PC-3 (cell line): Measurements from ENCODE around the gene SSTR4. TPM values are rescaled to one million over a fixed set of nuclear protein-coding genes. Genes with fewer than 3 reads are reported as not detected.

Source experiments
- ATAC-seq: fragments of 200-7000 bp; cut with Tn5 transposase; 2 replicates; pipeline ENCODE4 v1.9.1; 2020; ENCODE audit warnings: mild to moderate bottlenecking, moderate library complexity
- BruUV-seq: library from RNA; stranded (reverse); fragments of 400-500 nt; replicated peaks from 2 replicates; lab custom pipeline; 2021; lab: Mats Ljungman, UMichigan
- CTCF ChIA-PET: fragments of 300-600 bp; sonication (Branson Sonifier 250); formaldehyde crosslinking; loops from one replicate; lab custom pipeline; 2022; ENCODE audit warnings: antibody characterized with exemption; lab: Charles Lee
- POLR2A ChIA-PET: fragments of 300-600 bp; sonication (Branson Sonifier 250); formaldehyde crosslinking; loops from one replicate; lab custom pipeline; 2022; ENCODE audit warnings: antibody characterized with exemption; ENCODE audit not compliant: unreplicated experiment; lab: Charles Lee
- DNase-seq: peaks from one replicate; pipeline ENCODE4 v3.0.0-alpha.2; 2015
- H2AFZ ChIP-seq: fragments of 300-600 bp; sonication (generic); 2 replicates; pipeline ENCODE4 v1.6.0; 2016; ENCODE audit warnings: antibody characterized with exemption, low read length
- H3F3A ChIP-seq: fragments of 300-600 bp; sonication (generic); one replicate; pipeline ENCODE4 v1.6.0; 2017; ENCODE audit warnings: antibody characterized with exemption, low read length, control low read depth, mild to moderate bottlenecking; ENCODE audit not compliant: unreplicated experiment
- H3K27ac ChIP-seq: fragments of 300-600 bp; sonication (generic); 2 replicates; pipeline ENCODE4 v1.5.1; 2016; ENCODE audit warnings: mild to moderate bottlenecking, low read length
- H3K27me3 ChIP-seq: fragments of 300-600 bp; sonication (generic); 2 replicates; pipeline ENCODE4 v1.6.1; 2016; ENCODE audit warnings: low read length, mixed read lengths
- H3K36me3 ChIP-seq: fragments of 300-600 bp; sonication (generic); 2 replicates; pipeline ENCODE4 v1.6.1; 2016; ENCODE audit warnings: low read depth, mixed run types, low read length, mixed read lengths
- H3K4me1 ChIP-seq: fragments of 300-600 bp; sonication (generic); 2 replicates; pipeline ENCODE4 v1.5.1; 2016; ENCODE audit warnings: low read length; ENCODE audit not compliant: insufficient read depth
- H3K4me2 ChIP-seq: fragments of 300-600 bp; sonication (generic); 2 replicates; pipeline ENCODE4 v1.6.0; 2016; ENCODE audit warnings: low read length
- H3K4me3 ChIP-seq: fragments of 300-600 bp; sonication (generic); 2 replicates; pipeline ENCODE4 v1.5.1; 2016; ENCODE audit warnings: mild to moderate bottlenecking, low read length, mixed read lengths
- H3K79me2 ChIP-seq: fragments of 300-600 bp; sonication (generic); 2 replicates; pipeline ENCODE4 v1.6.1; 2017; ENCODE audit warnings: low read length, mixed read lengths
- H3K9ac ChIP-seq: fragments of 300-600 bp; sonication (generic); 2 replicates; pipeline ENCODE4 v1.6.0; 2016; ENCODE audit warnings: mild to moderate bottlenecking, low read length
- H3K9me2 ChIP-seq: fragments of 300-600 bp; sonication (generic); replicated peaks from 2 replicates; pipeline ENCODE4 v1.6.1; 2016; ENCODE audit warnings: mixed run types, low read length, mixed read lengths
- H3K9me3 ChIP-seq: fragments of 300-600 bp; sonication (generic); 2 replicates; pipeline ENCODE4 v1.6.1; 2016; ENCODE audit warnings: low read length, mixed read lengths
- H4K20me1 ChIP-seq: fragments of 300-600 bp; sonication (generic); 2 replicates; pipeline ENCODE4 v1.6.1; 2016; ENCODE audit warnings: low read length, mixed read lengths
- CTCF ChIP-seq: fragments of 300-600 bp; sonication (generic); conservative IDR thresholded peaks from 2 replicates; pipeline ENCODE4 v1.5.1; 2017; ENCODE audit warnings: antibody characterized with exemption, low read depth, mild to moderate bottlenecking, low read length
- EZH2 ChIP-seq: fragments of 300-600 bp; sonication (generic); IDR thresholded peaks from one replicate; pipeline ENCODE4 v1.6.1; 2017; ENCODE audit warnings: antibody characterized with exemption, mild to moderate bottlenecking, low read length; ENCODE audit not compliant: unreplicated experiment
- EZH2phosphoT487 ChIP-seq: fragments of 300-600 bp; sonication (generic); IDR thresholded peaks from 2 replicates; pipeline ENCODE4 v1.6.1; 2018; ENCODE audit warnings: mild to moderate bottlenecking, antibody characterized with exemption, low read length, borderline replicate concordance
- intact Hi-C: fragments of 100-400 bp; cut with micrococcal nuclease; formaldehyde crosslinking; loops from 2 replicates; pipeline ENCODE4 v1.9.0; 2023
- total RNA-seq: library from RNA; depleted of rRNA; stranded (reverse); fragments of >200 nt; gene quantifications from 2 replicates; pipeline ENCODE4 v1.2.3, GENCODE V29; 2014

The SSTR4 gene
- total RNA-seq, 1 experiment from 2014 or later = not detected

GRCh38 chr20:23031346-23031745 is 3.8 kb upstream of the SSTR4 start:
- Histone ChIP-seq H3K9me2 (no peaks in the 10 kb centered on the region), H2AFZ (no peak overlapping the region), H3F3A (no peaks in the 10 kb centered on the region), H3K4me1 (0 out of 2 replicates have a peak, but pooled peaks cover 5% of the 10 kb centered on the region), H3K9me3 (no peaks in the 10 kb centered on the region), H3K36me3 (no peaks in the 10 kb centered on the region), H3K4me3 (no peak overlapping the region), H3K9ac (no peak overlapping the region), H3K27ac (no peak overlapping the region), H3K79me2 (no peaks in the 10 kb centered on the region), H3K27me3 (no peaks in the 10 kb centered on the region), H3K4me2 (no peak overlapping the region), H4K20me1 (no peaks in the 10 kb centered on the region)
- DNase-seq (no peak), ATAC-seq (no peak)
- ChIA-PET POLR2A (no interaction called here), CTCF (no interaction called here)
- TF ChIP-seq EZH2 (no peak), CTCF (no peak), EZH2phosphoT487 (no peak)
- no TSS peak for BruUV-seq
- intact Hi-C loops = no loop called here

GRCh38 chr20:23032056-23032749 is 2.9 kb upstream of the SSTR4 start:
- no peak for DNase-seq
- ChIA-PET CTCF (no interaction called here), POLR2A (no interaction called here)
- TF ChIP-seq EZH2phosphoT487 = no peak
- TF ChIP-seq EZH2 = no peak
- TF ChIP-seq CTCF = no peak
- H2AFZ ChIP-seq = no peak overlapping the region
- H4K20me1 ChIP-seq = no peaks in the 10 kb centered on the region
- no peaks in the 10 kb centered on the region for H3K27me3 ChIP-seq
- no peaks in the 10 kb centered on the region for H3K36me3 ChIP-seq
- no peaks in the 10 kb centered on the region for H3K79me2 ChIP-seq
- H3K4me2 ChIP-seq = no peak overlapping the region
- ATAC-seq = no peak
- H3K4me1 ChIP-seq = 0 out of 2 replicates have a peak, but pooled peaks cover under 1% of the 10 kb centered on the region
- no TSS peak for BruUV-seq
- no peak overlapping the region for H3K4me3 ChIP-seq
- no peak overlapping the region for H3K27ac ChIP-seq
- no peaks in the 10 kb centered on the region for H3F3A ChIP-seq
- H3K9ac ChIP-seq = no peak overlapping the region
- H3K9me2 ChIP-seq = no peaks in the 10 kb centered on the region
- intact Hi-C loops = no loop called here
- no peaks in the 10 kb centered on the region for H3K9me3 ChIP-seq

DNA sequence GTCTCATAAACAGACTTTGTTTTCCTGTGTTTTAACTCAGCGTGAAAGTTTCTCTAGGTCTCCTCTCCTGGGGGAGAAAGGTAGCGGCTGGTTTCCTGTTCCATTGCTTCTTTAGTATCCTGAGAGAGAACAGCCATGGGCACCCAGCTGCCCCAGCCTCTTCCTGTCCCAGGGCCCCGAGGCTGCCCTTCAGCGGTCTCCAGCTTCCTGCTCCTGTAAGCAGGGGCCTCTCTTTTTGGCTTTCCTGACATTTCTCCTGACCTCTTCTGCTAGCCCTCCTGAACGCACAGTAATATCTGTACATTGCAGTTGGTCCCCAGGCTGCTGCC is 2.4 kb upstream of the SSTR4 start:
- H3K9ac ChIP-seq = no peak overlapping the region
- DNase-seq = no peak
- no peaks in the 10 kb centered on the region for H3K9me2 ChIP-seq
- H3K4me2 ChIP-seq = no peak overlapping the region
- H3K79me2 ChIP-seq = no peaks in the 10 kb centered on the region
- H3K27ac ChIP-seq = no peak overlapping the region
- no TSS peak for BruUV-seq
- ChIA-PET CTCF (no interaction called here), POLR2A (no interaction called here)
- intact Hi-C loops = no loop called here
- H3K4me3 ChIP-seq = no peak overlapping the region
- no peak overlapping the region for H2AFZ ChIP-seq
- ATAC-seq = no peak
- TF ChIP-seq EZH2phosphoT487 (no peak), EZH2 (no peak), CTCF (no peak)
- H3K4me1 ChIP-seq = no peaks in the 10 kb centered on the region
- no peaks in the 10 kb centered on the region for H3K36me3 ChIP-seq
- no peaks in the 10 kb centered on the region; the same call in 1 of the 2 replicates for H3K27me3 ChIP-seq
- H3F3A ChIP-seq = no peaks in the 10 kb centered on the region
- H3K9me3 ChIP-seq = no peaks in the 10 kb centered on the region
- no peaks in the 10 kb centered on the region for H4K20me1 ChIP-seq
